Astrocyte (in vitro differentiated cells and primary cell): Measurements from ENCODE around the gene ENOX2.

Experiments
- CTCF ChIP-seq: IDR thresholded peaks from 2 replicates; pipeline ENCODE4 v1.5.1; 2011; ENCODE audit warnings: low read depth, mild to moderate bottlenecking, inconsistent platforms, low read length, moderate library complexity; ENCODE audit not compliant: insufficient read depth
- EZH2 ChIP-seq: IDR thresholded peaks from 2 replicates; pipeline ENCODE4 v1.6.1; 2012; ENCODE audit warnings: mild to moderate bottlenecking, low read length, inconsistent platforms; ENCODE audit not compliant: insufficient read depth

GRCh38 chrX:130895299-130895698 lies 7.7 kb downstream of the ENOX2 start:
- TF ChIP-seq CTCF (no peak), EZH2 (no peak)
